Panc1 (cell line): Measurements from ENCODE around the gene SGSM1. TPM values are rescaled to one million over a fixed set of nuclear protein-coding genes. Genes with fewer than 3 reads are reported as not detected.
A peak's percentile ranks its signal among the peaks of the same experiment; 100 is the strongest.

Source experiments
- ATAC-seq: fragments of 200-7000 bp; cut with Tn5 transposase; 2 replicates; pipeline ENCODE4 v1.9.1; 2020; ENCODE audit warnings: mild to moderate bottlenecking, moderate library complexity
- BruUV-seq: library from RNA; stranded (reverse); fragments of 400-500 nt; replicated peaks from 2 replicates; lab custom pipeline; 2021; lab: Mats Ljungman, UMichigan
- CTCF ChIA-PET: fragments of 300-600 bp; sonication (Branson Sonifier 250); formaldehyde crosslinking; loops from one replicate; lab custom pipeline; 2022; ENCODE audit warnings: antibody characterized with exemption; lab: Charles Lee
- POLR2A ChIA-PET: fragments of 300-600 bp; sonication (Branson Sonifier 250); formaldehyde crosslinking; loops from one replicate; lab custom pipeline; 2022; ENCODE audit warnings: antibody characterized with exemption; lab: Charles Lee
- DNase-seq: peaks from one replicate; pipeline ENCODE4 v3.0.0-alpha.2; 2010; ENCODE audit warnings: low read depth, low spot score
- H3K27ac ChIP-seq: 2 replicates; pipeline ENCODE4 v1.5.1; 2011; ENCODE audit warnings: mild to moderate bottlenecking, low read length, inconsistent platforms
- H3K27me3 ChIP-seq: fragments of 200-500 bp; sonication (Bioruptor generic); 2 replicates; pipeline ENCODE4 v1.6.0; 2014; ENCODE audit warnings: low read length, inconsistent platforms; ENCODE audit not compliant: control insufficient read depth, insufficient read depth
- H3K36me3 ChIP-seq: fragments of 200-500 bp; sonication (Bioruptor generic); 2 replicates; pipeline ENCODE4 v1.5.1; 2014; ENCODE audit warnings: inconsistent platforms, mild to moderate bottlenecking, low read length, moderate library complexity; ENCODE audit not compliant: control insufficient read depth, insufficient read depth
- H3K4me1 ChIP-seq: 2 replicates; pipeline ENCODE4 v1.5.1; 2011; ENCODE audit warnings: inconsistent platforms, mild to moderate bottlenecking, low read length, moderate library complexity; ENCODE audit not compliant: control insufficient read depth, insufficient read depth
- H3K4me3 ChIP-seq, 2 experiments: 2 replicates each; pipeline ENCODE4 v1.5.1; 2011 to 2012; ENCODE audit warnings: low read depth in 2 of 2, low read length in 2 of 2, mild to moderate bottlenecking in 2 of 2, inconsistent platforms in 1 of 2, moderate library complexity in 1 of 2
- H3K9me3 ChIP-seq: fragments of 200-500 bp; sonication (Bioruptor generic); 2 replicates; pipeline ENCODE4 v1.5.1; 2014; ENCODE audit warnings: low read depth, mild to moderate bottlenecking, inconsistent platforms, low read length, moderate library complexity; ENCODE audit not compliant: control insufficient read depth, insufficient read depth
- POLR2AphosphoS5 ChIP-seq: IDR thresholded peaks from 2 replicates; pipeline ENCODE4 v1.6.1; 2012; ENCODE audit warnings: mild to moderate bottlenecking, low read depth, low read length, moderate library complexity
- SIN3A ChIP-seq: IDR thresholded peaks from 2 replicates; pipeline ENCODE4 v1.6.1; 2012; ENCODE audit warnings: low read depth, mild to moderate bottlenecking, low read length, moderate library complexity, borderline replicate concordance; ENCODE audit not compliant: insufficient read depth
- TCF7L2 ChIP-seq: IDR thresholded peaks from 2 replicates; pipeline ENCODE4 v1.6.1; 2011; ENCODE audit warnings: mild to moderate bottlenecking, low read depth, low read length, inconsistent platforms
- in situ Hi-C: cut with HindIII; loops from 2 replicates; pipeline ENCODE4 v1.10.0; 2016; ENCODE audit warnings: low sequenced_read_pairs, low pct_unique_long_range_greater_than_20kb
- intact Hi-C: fragments of 100-400 bp; cut with micrococcal nuclease; formaldehyde crosslinking; loops from one replicate; pipeline ENCODE4 v1.10.0; 2022; ENCODE audit not compliant: unreplicated experiment
- total RNA-seq: library from RNA; stranded (reverse); gene quantifications from one replicate; pipeline ENCODE4 v1.2.1, GENCODE V29; 2021; ENCODE audit not compliant: unreplicated experiment
- TF ChIP-seq, protein P1 (sequence below): fragments of 450-650 bp; IDR thresholded peaks from 2 replicates; pipeline ENCODE4 v1.5.1; 2017; ENCODE audit warnings: mild to moderate bottlenecking
- TF ChIP-seq, protein P2 (sequence below), 2 experiments: IDR thresholded peaks; 2 replicates each; pipeline ENCODE4 v1.6.1; 2011 to 2012; ENCODE audit warnings: low read depth in 2 of 2, control low read depth in 1 of 2, low read length in 1 of 2, mild to moderate bottlenecking in 1 of 2, moderate library complexity in 1 of 2; ENCODE audit not compliant: insufficient read depth in 1 of 2

SGSM1 gene
- total RNA-seq, 1 experiment from 2014 or later, result 1.6 TPM

DNA sequence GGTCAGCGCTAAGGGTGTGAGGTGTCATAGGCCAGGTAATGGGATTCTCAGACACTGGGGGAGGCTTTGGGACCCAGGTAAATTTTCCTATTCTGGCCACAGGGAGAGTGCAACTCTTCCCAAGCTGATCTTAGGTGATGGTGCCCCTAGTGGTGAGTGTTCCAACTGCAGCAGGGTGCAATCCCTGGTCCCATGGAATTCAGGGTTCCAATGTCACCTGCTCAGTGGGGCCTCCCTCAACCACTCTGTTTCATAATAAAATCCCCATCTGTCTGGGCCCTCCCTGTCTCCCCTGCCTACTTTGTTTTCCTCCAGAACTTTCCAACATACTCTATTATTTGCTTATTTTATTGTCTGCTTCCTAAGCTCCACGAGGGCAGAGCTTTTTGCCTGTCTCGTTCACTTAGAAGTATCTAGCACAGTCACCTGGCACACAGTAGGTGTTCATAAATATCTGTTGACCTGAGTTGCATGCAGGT is 2.9 kb upstream of the SGSM1 start:
- ATAC-seq, result peak; percentile 64
- ChIA-PET CTCF (interaction anchor here (0.9 to 1.5 kb wide), 8 partner anchors 10 to 69 kb away, joined by 3 to 5 read pairs (median 4); no protein-coding TSS in a partner anchor), POLR2A (interaction anchor here (0.7 kb wide), 1 partner anchor 94 kb away, joined by 4 read pairs; no protein-coding TSS in a partner anchor)
- Histone ChIP-seq H3K9me3 (no peaks in the 10 kb centered on the region), H3K4me3 (no peak overlapping the region), H3K27ac (no peak overlapping the region), H3K4me1 (no peaks in the 10 kb centered on the region), H3K27me3 (no peaks in the 10 kb centered on the region), H3K36me3 (no peaks in the 10 kb centered on the region)
- BruUV-seq, result no TSS peak
- in situ Hi-C loops, result no loop called here
- DNase-seq, result peak; percentile 35
- TF ChIP-seq, protein P1, sequence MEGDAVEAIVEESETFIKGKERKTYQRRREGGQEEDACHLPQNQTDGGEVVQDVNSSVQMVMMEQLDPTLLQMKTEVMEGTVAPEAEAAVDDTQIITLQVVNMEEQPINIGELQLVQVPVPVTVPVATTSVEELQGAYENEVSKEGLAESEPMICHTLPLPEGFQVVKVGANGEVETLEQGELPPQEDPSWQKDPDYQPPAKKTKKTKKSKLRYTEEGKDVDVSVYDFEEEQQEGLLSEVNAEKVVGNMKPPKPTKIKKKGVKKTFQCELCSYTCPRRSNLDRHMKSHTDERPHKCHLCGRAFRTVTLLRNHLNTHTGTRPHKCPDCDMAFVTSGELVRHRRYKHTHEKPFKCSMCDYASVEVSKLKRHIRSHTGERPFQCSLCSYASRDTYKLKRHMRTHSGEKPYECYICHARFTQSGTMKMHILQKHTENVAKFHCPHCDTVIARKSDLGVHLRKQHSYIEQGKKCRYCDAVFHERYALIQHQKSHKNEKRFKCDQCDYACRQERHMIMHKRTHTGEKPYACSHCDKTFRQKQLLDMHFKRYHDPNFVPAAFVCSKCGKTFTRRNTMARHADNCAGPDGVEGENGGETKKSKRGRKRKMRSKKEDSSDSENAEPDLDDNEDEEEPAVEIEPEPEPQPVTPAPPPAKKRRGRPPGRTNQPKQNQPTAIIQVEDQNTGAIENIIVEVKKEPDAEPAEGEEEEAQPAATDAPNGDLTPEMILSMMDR, result peak; percentile 94
- TF ChIP-seq, protein P2, sequence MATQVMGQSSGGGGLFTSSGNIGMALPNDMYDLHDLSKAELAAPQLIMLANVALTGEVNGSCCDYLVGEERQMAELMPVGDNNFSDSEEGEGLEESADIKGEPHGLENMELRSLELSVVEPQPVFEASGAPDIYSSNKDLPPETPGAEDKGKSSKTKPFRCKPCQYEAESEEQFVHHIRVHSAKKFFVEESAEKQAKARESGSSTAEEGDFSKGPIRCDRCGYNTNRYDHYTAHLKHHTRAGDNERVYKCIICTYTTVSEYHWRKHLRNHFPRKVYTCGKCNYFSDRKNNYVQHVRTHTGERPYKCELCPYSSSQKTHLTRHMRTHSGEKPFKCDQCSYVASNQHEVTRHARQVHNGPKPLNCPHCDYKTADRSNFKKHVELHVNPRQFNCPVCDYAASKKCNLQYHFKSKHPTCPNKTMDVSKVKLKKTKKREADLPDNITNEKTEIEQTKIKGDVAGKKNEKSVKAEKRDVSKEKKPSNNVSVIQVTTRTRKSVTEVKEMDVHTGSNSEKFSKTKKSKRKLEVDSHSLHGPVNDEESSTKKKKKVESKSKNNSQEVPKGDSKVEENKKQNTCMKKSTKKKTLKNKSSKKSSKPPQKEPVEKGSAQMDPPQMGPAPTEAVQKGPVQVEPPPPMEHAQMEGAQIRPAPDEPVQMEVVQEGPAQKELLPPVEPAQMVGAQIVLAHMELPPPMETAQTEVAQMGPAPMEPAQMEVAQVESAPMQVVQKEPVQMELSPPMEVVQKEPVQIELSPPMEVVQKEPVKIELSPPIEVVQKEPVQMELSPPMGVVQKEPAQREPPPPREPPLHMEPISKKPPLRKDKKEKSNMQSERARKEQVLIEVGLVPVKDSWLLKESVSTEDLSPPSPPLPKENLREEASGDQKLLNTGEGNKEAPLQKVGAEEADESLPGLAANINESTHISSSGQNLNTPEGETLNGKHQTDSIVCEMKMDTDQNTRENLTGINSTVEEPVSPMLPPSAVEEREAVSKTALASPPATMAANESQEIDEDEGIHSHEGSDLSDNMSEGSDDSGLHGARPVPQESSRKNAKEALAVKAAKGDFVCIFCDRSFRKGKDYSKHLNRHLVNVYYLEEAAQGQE (IDR thresholded peaks at IDR 0.05; ENCODE audit: insufficient read depth in 1 of 2, low read depth in 2 of 2, low read length in 1 of 2), result no peak
- TF ChIP-seq TCF7L2, result no peak
- no peak for TF ChIP-seq POLR2AphosphoS5
- TF ChIP-seq SIN3A, result no peak
- intact Hi-C loops, result no loop called here

DNA sequence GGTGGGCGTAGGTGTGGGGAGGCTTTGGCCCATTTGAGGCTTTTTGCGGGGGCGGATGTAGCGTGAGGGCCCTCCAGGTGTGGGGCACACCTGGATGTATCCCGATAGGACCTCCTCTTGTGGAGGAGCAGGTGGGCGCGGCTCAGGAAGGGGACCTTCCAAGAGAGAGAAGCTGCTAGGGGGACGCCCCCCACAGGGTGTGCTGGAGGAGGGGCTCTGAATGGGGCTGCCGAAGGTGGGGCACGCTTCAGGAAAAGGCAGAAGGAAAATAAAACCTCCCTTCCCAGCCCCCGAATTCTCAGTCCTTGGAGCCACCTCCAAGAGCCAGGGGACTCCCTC is 621 bp downstream of the SGSM1 start:
- ATAC-seq, result no peak
- POLR2A ChIA-PET, result no interaction called here
- Histone ChIP-seq H3K27me3 (no peaks in the 10 kb centered on the region), H3K9me3 (no peaks in the 10 kb centered on the region), H3K27ac (no peak overlapping the region), H3K4me3 (peak overlapping the region; percentile 52 to 54), H3K4me1 (no peaks in the 10 kb centered on the region), H3K36me3 (no peaks in the 10 kb centered on the region)
- no TSS peak for BruUV-seq
- DNase-seq, result no peak
- in situ Hi-C loops, result no loop called here
- CTCF ChIA-PET, result interaction anchor here (0.6 to 0.7 kb wide), 3 partner anchors 43 to 431 kb away, joined by 4 to 6 read pairs (median 5); no protein-coding TSS in a partner anchor
- TF ChIP-seq, protein P2 (IDR thresholded peaks at IDR 0.05; ENCODE audit: insufficient read depth in 1 of 2, low read depth in 2 of 2, low read length in 1 of 2), result no peak
- no peak for TF ChIP-seq SIN3A
- no peak for TF ChIP-seq POLR2AphosphoS5
- TF ChIP-seq TCF7L2, result no peak
- TF ChIP-seq, protein P1, result no peak
- intact Hi-C loops, result no loop called here
